GM18858 (cell line): ENCODE results near the gene TMEM45A.

Experiments used
- ATAC-seq: cut with Tn5 transposase; IDR thresholded peaks from one replicate; pipeline ENCODE4 v1.9.1; 2021; ENCODE audit not compliant: unreplicated experiment

TMEM45A gene

GRCh38 chr3:100609305-100609704, 116.9 kb downstream of the TMEM45A start, which contains the start of gene ADGRG7:
Gene ADGRG7, plus strand, starts transcription at chr3:100609601. Its CDS starts 256 bp downstream, at chr3:100609857.
- no peak for ATAC-seq

GRCh38 chr3:100609963-100610362, 117.5 kb downstream of the TMEM45A start:
- no peak for ATAC-seq

- ATAC-seq = no peak
Observed at GRCh38 chr3:100611221-100611620, 118.8 kb downstream of the TMEM45A start.

- peak; percentile 57 for ATAC-seq
Observed at GRCh38 chr3:100613721-100614390, 121.4 kb downstream of the TMEM45A start.

GRCh38 chr3:100614941-100615340, 122.5 kb downstream of the TMEM45A start:
- ATAC-seq = no peak

GRCh38 chr3:100615684-100616083, 123.3 kb downstream of the TMEM45A start:
- no peak for ATAC-seq

GRCh38 chr3:100621251-100621650, 128.8 kb downstream of the TMEM45A start:
- no peak for ATAC-seq
